ENCODE data around the gene CEP20.

Gene CEP20

DNA sequence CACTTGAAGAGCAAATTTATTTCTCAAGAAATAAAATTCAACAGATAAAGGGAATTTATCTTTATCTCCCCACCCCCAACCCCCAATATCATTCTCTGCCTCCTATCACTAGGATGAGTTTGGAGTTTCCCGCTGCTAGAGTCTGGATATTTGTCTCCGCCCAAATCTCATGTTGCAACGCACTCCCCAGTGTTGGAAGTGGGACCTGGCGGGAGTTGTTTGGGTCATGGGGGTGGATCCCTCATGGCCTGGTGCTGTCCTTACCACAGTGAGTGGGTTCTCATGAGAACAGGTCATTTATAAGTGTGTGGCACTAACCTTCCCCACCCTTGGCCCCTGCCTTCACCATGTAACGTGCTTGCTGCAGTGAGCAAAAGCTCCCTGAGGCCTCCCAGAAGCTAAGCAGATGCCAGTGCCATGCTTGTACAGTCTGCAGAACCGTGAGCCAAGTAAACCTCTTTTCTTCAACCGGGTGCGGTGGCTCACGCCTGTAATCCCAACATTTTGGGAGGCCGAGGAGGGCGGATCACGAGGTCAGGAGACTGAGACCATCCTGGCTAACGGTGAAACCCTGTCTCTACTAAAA, 6.5 kb downstream of the CEP20 start:
- TF ChIP-seq, protein P1, sequence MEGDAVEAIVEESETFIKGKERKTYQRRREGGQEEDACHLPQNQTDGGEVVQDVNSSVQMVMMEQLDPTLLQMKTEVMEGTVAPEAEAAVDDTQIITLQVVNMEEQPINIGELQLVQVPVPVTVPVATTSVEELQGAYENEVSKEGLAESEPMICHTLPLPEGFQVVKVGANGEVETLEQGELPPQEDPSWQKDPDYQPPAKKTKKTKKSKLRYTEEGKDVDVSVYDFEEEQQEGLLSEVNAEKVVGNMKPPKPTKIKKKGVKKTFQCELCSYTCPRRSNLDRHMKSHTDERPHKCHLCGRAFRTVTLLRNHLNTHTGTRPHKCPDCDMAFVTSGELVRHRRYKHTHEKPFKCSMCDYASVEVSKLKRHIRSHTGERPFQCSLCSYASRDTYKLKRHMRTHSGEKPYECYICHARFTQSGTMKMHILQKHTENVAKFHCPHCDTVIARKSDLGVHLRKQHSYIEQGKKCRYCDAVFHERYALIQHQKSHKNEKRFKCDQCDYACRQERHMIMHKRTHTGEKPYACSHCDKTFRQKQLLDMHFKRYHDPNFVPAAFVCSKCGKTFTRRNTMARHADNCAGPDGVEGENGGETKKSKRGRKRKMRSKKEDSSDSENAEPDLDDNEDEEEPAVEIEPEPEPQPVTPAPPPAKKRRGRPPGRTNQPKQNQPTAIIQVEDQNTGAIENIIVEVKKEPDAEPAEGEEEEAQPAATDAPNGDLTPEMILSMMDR (conservative IDR thresholded peaks at IDR 0.05): no peak
- no peak overlapping the region for H3K27ac ChIP-seq

- TF ChIP-seq, protein P1 (conservative IDR thresholded peaks at IDR 0.05): no peak
- no peak overlapping the region for H3K27ac ChIP-seq
Observed at GRCh38 chr16:15880434-15881308, 7.7 kb downstream of the CEP20 start.

GRCh38 chr16:15879255-15879811, 9.1 kb downstream of the CEP20 start:
- TF ChIP-seq, protein P1 (conservative IDR thresholded peaks at IDR 0.05): no peak
- H3K27ac ChIP-seq: no peak overlapping the region

DNA sequence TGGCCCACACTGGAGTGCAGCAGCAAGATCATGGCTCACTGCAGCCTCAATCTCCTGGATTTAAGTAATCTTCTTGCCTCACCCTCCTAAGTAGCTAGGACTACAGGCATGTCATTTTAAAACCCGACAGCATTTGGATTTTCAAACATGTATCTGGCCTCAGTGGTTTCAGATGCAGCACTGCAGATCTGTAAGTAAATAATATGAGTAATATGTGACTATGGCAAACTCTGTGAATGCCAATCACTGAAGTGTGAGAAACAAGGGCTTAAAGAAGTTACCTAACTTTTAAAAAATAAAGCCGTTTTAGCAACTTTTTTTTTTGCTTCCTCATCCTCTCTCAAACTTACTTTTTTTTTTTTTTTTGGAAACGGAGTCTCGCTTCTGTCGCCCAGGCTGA, 11.9 kb downstream of the CEP20 start:
- TF ChIP-seq, protein P1 (conservative IDR thresholded peaks at IDR 0.05): no peak

DNA sequence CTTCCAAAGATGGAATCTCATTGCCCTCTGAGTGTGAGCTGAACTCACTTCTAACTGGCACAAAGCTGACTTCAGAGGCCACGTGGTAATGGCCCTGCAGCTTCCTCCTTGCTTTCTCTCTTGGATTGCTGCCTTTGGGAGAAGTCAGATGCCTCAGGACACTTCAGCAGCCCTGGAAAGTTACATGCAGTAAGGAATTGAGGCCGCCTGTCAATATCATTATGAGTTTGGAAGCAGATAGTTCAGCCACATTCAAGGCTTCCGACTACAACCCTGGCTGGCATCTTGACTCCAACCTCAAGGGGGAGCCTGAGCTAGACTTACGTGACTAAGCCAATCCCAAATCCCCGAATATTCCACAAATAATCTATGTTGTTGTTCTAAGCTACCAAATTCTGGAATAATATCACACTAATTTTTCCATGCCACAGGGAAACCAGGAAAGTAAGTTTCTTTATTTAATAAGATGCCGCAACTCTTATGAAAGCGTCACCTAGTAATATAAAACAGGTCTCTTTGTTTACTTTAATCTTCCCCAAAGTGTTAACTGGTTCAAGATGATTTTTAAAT, 13.6 kb downstream of the CEP20 start:
- TF ChIP-seq, protein P1 (conservative IDR thresholded peaks at IDR 0.05): peak; percentile 78
- H3K27ac ChIP-seq: peak overlapping the region; percentile 46

More for the DNA sequence above, 11.9 kb downstream of the CEP20 start:
- H3K27ac ChIP-seq: no peak overlapping the region

DNA sequence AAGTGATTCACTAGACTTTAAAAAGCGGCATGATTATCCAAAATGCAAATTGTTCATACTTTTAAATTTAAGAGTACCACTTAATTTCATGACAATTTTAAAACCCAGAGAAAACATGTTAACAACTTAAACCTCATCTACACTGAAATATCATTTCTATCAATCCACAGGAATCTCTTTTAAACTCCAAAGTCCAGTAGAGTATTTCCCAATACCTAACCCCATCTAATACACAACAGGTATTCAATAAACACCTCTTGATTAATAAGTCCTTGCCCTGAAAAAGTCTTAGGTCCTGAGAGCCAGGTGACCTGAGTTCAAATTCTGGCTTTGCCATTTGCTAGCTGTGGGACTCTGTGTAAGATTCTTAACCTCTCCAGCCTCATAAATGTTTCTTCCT, 14.7 kb downstream of the CEP20 start:
- TF ChIP-seq, protein P1 (conservative IDR thresholded peaks at IDR 0.05): no peak
- peak overlapping the region; percentile 46; the same call in 1 of the 2 replicates for H3K27ac ChIP-seq

DNA sequence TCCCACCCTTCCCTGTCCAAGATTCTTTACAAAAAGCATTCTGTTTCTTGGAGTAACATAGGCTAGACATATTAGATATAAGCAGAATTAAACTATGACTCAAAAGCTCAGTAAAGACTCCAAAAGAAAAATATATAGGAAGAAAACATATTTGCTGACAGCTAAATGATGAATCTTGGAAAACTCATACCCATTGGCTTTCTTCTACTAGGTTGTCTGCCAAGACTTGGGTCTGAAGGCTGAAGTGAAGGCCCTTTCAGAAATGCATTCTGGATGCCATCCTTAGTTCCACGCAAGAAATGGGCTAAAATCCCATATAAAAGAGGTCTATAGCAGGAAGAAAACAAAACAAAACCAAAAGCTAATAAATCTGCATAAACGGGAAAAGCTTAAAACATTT, 15.1 kb downstream of the CEP20 start:
- H3K27ac ChIP-seq: no peak overlapping the region
- TF ChIP-seq, protein P1 (conservative IDR thresholded peaks at IDR 0.05): no peak

All from VCaP (cell line).